CD4-positive, alpha-beta T cell treated with Interferon alpha-2 for 1 hour (primary cell): ENCODE data around the gene RYR2.

ENCODE experiments used
- DNase-seq, 2 donors: peaks; one replicate each; pipeline ENCODE4 v3.0.0-alpha.2; 2020 to 2022

The RYR2 gene

DNA sequence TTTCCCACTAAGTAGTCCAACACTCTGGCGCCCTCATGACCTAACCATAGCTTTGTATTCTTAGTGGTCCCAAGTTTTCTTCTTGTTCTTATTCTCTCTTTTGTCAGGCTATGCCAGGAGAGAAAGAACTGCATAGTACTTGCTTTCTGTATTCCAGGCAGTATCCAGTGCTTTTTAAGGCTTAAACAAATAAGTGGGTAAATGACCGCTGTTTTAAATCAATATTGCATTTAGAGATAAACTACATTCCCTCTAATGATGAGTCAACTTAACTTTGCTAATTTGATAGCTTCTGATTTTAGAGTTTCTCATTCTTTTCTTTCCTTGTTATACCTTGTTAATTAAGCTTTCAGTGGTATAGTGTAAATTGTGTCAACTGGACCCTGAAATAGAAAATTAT is 709.1 kb downstream of the RYR2 start:
- DNase-seq, result no peak

DNA sequence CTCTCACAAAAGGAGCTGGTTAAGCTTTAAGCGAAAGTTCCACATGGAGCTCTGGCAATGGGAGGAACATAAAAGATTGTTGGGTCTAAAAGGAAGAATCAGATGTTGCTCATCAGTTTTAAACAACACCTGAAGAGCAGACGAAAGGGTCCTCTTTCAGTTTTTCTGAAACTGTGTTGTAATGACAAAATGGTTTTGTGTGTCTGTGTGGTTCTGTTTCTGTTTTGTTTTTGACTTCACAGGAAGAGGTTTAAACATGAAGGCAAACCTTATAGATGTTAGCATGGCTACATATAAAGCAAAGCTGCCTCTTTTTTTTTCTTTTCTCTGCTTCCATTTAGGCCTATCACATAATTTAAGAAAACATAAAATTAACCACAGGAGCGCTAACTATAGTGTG is 712.6 kb downstream of the RYR2 start:
- DNase-seq, result no peak

DNA sequence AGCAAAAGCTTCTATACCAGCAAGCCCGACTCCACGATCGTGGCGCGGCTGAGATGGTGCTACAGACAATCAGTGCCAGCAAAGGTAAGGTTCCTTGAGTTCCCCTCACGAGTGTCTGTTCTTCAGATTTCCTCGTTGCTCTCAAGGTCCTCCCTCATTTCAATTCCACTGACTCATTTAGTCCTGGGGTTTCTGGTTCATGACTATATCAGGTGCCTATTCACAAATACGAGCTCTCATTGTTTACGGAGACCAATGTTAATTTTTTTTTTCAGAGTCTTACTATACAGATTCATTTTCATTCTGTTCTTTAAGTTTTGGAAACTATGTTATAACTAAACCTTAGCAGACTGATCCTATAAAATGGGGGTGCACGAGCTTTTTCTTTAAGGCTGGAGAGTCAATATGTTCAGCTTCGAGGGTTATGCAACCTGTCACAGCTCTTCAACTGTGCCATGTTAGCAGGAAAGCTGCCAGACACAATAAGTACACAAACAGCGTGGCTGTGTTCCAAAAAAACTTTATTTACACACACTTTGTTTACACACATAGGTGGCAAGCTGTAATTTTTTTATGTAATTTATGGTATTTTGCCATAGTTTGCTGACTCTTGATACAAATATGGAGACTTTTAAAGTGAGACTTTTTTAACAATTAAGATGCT is 714.5 kb downstream of the RYR2 start:
- no peak for DNase-seq

DNA sequence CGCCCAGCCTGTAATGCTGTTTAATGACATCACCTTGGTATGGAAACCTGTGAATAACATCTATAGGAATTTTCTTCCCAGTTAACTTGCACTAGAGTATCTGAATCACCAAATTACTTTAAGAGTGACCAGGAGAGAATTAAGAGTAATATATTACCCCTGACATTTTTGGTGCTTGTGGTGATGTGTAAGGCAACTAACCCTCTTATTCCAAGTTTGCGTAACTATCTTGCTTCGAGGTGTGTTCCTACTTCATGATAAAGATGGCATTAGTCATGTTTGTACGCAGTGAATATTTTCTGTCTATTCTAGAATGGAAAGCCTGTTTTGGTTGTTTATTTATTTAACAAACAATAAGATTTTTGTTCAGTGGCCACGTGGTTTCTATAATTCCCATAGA is 717.4 kb downstream of the RYR2 start:
- no peak for DNase-seq

DNA sequence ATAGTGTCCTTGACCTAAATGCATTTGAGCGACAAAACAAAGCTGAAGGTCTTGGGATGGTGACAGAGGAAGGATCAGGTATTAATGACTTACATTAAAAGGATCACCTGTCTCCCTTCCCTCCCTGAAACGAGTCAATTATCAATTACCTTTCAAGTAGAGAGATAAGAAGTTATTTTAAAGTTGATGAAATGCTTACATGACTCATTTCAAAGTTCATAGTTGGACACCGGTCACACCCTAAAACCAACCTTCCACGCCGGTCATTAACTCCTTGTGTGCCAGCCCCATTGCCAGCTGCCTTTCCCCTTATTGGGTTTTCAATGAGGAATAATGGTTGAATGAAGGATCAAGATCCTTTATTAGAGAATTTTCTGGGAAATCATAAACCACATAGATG is 719.0 kb downstream of the RYR2 start:
- DNase-seq, result no peak

DNA sequence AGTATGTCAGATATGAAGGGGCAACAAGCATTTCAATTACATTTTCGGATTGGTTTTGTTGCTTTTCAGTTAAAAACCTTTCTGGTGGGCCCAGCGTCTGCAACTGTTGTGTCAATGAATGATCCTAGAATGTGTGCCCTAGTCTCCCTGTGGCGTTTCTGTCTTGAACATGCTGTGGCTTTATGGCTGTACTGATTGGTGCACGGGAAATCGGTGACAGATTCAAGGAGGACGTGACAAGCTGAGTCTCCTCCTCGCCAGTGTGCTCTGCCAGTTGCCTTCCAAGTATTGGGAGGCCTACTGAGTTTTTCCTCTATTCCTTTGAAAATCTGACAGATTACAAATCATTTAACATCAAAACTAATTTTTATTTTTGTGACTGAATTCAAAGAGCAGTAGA is 721.2 kb downstream of the RYR2 start:
- DNase-seq, result no peak

DNA sequence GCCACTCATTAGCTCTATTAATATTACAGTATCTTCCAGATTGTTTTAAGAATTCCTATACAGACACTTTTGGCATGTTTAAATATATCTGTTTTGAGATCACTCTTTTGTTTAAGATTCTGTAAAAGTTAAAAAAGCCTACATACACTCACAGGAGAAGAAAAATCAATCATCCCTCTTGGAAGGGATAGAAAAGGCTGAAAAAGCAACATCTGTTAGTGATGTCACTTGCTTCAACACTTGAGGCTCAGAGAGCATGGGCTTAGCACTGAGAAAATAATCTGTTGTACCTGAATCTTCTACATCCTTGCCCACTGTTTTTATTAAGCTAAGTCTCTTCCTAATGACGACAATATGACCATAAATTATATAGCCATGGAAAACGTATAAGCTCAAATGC is 721.8 kb downstream of the RYR2 start:
- no peak for DNase-seq

DNA sequence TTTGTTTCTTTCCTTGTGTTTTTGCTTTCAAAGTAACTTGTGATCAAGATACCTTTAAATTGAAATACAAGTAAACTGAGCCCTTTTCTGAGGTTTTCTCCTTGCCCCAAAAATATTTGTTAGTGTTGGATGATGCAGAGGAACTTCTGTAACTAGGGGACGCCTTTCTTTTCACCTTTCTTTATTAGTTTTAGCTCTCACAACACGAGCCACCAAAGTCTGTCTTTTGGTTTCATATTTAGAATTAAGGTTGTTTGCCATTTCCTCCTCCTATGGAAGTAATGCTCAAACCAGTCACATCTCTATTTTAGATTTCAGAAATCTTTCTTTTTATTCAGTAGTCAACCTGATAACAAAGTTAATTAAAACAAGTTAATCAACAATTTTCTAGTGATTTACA is 727.9 kb downstream of the RYR2 start:
- DNase-seq, result no peak

DNA sequence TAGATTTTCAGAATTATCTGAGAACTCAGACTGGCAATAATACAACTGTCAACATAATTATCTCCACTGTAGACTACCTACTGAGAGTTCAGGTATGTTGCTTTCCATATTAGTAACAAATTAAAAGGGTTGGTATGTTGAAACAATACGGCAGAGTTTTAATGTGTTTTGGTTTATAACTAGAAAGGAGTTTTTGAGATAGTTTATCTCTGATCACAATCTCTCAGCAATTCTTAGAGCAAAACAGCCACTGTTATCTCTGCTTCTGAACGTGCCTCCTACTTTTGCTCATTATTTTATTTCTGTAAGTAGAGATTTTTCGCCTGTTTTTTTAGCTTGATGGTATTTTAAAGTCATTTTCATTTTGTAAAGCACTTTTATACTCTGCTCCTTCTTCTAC is 730.0 kb downstream of the RYR2 start:
- DNase-seq, result no peak

DNA sequence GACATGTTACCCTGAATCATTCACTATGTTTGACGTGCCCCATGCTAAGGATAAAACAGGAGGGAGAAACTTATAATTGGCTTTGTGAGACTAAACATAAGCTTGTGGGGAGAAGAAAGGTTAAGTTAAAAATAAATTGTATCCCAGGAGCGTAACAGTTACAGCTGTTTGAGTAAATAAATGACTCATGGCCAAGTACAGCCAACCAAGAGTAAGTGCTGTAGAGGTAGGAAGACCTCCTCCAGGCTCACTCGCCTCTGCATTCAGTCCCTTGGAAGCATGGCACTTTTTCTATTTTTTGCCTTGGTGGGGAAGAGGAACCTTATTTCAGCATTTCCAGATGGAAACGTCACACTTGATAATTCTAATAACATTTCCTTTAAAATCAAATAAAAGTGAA is 732.3 kb downstream of the RYR2 start:
- DNase-seq, result no peak

DNA sequence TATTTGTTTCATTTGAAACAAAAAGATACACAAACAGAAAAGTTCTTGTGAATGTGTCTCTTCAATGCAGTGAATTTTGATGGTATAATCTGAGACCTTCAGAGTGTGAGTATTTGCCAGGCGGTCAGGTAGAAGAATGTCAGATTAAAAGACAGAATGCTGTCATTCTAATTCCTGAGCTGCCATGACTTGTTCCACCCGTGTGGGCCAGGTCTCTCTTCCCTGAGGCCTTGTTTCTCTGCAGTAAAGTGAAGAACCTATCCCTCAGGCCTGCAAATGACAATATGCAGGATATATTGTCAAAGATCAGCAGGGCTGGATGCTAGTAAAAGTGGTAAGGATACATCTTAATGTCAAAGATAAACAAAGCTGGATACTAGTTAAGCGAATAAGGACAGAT is 737.4 kb downstream of the RYR2 start:
- DNase-seq, result no peak

DNA sequence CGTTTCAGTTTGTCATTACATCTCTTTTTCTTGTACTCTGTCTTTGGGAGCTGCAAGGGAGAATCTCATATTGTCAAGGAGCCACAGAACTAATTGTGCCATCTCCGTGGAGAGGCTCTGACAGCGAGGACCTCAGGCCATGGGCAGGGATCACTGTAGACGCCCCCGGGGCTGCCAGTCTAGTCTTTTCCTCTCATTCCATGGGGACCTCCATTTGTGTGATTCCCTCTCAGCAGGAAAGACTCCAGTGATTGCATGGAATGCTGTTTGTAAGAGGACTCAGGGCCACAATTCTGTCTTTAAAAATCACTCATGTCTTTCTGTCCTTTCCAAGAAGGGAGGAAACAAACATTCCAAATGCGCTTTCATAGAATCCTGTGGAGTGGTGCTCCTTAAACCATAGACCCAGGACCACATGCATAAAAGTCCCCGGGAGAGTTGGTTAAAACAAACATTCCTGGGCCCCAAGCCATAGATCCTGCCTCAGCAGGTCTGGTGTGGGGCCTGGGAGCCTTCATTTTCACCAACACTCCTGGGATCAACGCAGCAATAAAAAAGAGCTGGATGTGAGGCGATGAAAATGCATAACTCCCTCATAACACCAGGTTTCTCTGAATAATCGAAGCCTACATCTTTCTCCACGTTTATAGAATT is 744.2 kb downstream of the RYR2 start:
- DNase-seq, result no peak

DNA sequence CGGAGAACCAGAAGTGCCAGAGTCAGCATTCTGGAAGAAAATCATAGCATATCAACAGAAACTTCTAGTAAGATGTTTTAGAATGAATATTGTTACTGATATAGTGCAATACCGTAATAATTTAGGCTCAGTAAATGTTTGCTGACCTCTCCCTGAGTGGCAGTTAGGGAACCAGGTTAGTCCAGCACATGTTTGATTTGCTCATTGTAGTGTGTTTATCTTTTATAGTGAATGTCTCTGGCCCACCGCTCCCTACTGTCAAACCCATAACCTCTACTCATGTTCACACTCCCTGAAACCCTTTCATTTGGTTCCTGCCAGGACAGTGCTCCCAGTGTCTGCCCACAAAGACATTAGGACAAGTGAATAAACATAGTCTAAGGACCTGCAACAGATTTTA is 746.1 kb downstream of the RYR2 start:
- no peak for DNase-seq

DNA sequence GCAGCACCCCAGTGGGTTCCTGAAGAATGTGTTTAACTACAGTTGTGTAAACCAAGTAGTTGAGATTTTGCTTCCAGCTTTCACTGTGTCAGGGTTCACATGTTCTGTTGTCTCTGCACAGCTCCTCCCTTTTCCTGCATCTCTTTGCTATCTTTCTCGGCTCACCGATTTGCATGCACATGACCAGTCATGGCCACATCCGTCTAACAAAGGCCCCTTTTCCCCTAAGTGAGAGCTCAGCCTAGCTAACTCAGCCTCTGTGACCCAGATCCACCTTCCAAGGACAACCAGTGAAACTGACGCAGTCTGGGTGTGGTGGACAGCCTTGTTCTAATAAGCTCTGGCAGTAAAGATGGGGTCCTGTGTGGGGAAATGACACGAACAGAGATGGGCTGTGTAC is 747.6 kb downstream of the RYR2 start:
- DNase-seq, result peak in 1 of 2 donors; percentile 21

DNA sequence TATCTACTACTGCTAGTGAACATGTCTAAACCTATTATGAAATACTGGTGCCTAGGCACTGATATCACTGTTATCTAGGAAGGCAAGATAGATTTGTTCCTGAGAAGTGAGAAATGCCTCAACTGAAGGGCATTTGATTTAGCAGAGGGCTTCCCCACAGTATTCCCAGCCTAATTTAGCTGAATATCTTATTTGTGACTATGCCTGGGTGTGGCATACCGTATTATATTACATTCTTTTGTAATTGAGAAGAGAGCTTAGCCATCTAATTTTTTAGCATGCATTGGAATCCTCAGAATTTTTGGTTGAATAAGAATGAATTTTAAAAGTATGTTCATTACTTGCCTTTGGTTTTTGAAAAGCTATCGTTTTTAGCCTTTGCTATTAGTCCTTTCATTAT is 749.6 kb downstream of the RYR2 start:
- DNase-seq, result no peak

DNA sequence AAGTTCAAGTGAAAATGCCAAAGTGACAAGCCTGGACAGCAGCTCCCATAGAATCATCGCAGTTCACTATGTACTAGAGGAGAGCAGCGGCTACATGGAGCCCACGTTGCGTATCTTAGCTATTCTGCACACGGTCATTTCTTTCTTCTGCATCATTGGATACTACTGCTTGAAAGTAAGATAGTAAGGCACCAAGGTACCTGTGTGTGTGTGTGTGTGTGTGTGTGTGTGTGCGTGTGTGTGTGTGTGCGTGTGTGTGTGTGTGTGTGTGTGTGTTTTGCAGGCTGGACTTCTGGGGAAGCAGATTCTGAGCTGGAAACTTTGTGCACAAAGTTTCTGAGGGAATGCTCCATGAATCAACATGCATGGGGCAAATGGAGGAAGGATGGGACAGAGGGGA is 750.2 kb downstream of the RYR2 start:
- no peak for DNase-seq

DNA sequence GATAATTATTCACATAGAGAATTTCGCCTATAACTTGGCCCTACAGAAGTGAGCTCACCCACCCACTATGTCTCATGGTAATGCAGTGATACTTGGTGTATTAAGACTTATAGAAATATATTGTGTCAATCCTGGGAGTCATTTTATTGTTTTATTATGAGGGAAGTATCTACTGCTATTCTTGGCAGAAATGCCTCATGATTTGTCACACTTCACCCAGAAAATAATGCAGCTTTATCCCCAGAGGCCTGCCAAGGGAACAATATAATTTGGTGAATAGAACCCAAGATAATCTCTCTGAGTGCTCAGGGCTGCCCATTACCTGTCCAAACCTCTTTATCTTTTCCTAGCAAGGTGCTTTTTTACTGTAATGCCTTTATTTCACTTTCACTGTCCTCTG is 750.7 kb downstream of the RYR2 start:
- no peak for DNase-seq

DNA sequence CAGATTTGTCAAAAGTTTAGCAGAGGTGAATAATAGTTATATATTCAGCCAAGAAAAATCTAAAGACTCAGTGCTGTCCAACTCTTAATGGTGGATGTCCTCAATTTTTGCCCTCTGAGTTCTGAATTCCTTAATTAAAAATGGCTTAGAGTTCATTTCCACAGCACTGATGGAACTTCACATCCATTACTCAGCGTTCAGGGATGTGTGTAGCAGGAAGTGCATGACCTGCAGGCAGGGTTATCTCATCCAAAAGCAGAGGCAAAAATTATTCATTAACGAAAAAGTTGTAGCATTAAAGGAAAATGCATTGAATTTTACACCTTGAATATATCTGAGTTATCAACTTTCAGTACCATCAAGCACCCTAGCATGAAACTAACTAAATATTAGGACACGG is 752.1 kb downstream of the RYR2 start:
- DNase-seq, result no peak

DNA sequence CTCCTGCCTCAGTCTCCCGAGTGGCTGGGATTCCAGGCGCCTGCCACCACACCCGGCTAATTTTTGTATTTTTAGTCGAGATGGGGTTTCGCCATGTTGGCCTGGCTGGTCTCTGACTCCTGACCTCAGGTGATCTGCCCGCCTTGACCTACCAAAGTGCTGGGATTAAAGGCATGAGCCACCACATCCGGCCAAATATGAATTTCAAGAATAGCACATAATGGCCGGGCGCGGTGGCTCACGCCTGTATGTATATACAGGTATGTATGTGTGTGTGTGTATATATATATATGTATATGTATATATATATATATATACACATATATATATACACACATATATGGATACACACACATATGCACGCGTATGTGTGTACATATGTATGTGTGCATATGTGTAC is 753.6 kb downstream of the RYR2 start:
- no peak for DNase-seq

DNA sequence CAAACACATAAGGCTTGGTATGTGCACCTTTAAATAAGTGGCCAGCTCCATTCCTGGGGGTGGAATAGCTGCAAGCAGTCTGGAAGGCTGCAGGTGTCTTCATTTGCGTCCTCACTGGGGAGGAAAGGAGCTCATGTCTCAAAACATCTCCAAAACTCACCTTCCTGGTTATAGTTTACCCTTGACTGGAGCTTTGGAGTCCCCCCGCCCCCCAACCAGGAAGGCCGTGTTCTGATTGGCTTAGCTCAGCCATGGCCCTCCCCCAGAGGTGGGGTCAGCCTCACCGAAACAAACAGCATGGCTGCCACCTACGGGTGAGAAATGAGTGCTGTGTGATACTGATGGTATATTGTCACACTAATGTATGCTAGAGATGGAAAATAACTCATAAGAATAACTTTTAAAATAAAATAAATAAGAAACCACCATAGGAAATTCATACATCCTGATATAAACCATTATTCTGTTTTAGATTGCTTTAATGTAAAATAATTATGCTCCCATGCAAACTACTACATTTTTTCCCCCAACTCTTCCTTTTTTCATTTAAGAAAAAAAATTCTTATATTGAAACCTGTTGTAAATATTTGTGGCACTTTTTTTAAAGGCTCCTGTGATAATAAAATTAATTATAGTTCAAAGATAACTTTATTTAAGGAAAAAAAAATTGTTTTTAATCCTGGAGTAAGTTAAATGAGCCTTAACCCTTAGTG is 757.9 kb downstream of the RYR2 start:
- DNase-seq, result peak; percentile 12 to 68

DNA sequence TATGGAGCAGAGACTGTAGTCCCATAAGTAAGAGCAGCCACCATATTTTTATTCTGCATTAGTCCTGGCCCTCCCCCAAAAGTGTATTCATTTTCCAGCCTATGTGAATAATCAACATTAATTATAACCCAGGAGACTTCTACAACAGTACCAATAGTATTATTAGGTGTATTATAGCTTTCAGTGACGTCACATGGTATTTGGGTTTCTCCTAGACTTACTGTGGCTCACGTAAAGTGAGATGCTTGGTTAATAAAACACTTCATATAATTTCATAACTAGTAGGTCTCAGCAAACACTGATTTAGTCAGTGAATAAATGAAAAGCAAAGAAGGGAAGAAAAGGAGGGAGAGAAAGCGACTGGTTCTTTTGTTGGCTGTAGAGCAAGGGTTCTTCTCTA is 762.5 kb downstream of the RYR2 start:
- no peak for DNase-seq

DNA sequence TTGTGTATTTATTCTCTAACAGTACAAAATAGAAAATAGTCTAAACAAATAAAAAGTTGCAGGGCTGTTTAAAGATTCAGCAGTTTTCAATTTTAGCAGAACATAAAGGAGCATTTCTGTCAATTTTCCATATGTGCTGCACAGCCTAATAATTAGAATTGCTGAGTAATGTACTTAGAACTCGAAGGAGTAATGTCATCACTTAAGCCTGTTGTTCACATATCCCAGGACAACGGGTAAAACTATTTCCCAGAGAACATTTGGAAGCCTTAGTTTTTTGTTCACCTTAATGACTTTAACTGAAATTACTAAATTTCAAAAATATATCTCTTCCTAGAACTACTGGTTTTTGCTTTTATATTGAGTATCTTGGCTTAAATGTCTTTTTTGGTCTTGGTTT is 767.1 kb downstream of the RYR2 start:
- DNase-seq, result no peak

DNA sequence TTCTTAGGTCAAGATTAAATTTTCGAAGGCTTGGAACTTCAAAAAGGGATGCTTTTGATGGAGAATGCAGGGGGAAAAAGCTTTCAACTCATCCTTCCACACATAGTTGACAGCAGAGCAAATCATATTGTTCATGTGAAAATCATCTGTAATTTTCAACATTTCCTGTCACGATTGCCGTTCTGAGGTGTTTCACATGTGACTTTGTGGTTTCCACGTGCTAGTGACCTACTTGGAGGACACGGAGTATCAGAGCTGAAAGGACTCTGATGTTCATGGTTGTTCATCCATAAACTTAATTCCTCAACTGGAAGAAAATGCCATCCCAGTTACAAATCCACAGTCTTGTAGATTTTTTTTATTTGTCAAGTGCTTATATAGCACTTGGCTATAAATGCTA is 769.6 kb downstream of the RYR2 start:
- DNase-seq, result no peak

DNA sequence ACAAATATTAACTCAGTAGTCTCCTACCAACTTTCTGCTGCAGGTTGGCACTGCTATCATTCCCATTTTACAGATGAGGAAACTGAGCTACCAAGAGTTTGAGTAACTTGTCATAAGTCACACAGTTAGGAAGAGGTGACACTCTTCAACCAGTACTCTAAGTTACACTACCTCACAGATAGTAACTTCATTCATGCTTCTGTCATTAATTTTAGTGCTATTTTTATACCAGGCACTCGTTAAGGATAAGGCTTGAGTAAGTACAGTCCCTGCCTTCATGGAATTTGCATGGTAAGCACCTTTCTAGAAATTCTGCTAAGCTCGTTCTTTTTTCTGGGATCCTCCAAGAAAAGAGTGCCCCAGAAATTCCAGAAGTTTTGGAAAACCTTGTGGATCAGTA is 770.1 kb downstream of the RYR2 start:
- DNase-seq, result no peak
